Tibial artery (tissue), 4 donors: ENCODE measurements around the gene SMURF1.

Experiments
- DNase-seq, 2 donors: peaks; one replicate each; pipeline ENCODE4 v3.0.0-alpha.2; 2019
- H3K27ac ChIP-seq, 2 donors: fragments of 200-600 bp; sonication (generic) in 1 of 2; 1 replicate in 1 of 2; 2 replicates in 1 of 2; pipeline ENCODE4 v1.5.1; 2018 to 2019; ENCODE audit warnings: mild to moderate bottlenecking in 1 of 2
- H3K27me3 ChIP-seq, 2 donors: fragments of 200-600 bp; sonication (generic) in 1 of 2; one replicate each; pipeline versions ENCODE4 v1.5.1 to v1.6.0; 2016 to 2019
- H3K36me3 ChIP-seq, 3 donors: fragments of 200-600 bp; sonication (generic) in 2 of 3; one replicate each; pipeline ENCODE4 v1.5.1; 2016 to 2019; ENCODE audit warnings: mild to moderate bottlenecking in 2 of 3
- H3K4me1 ChIP-seq, 4 donors: fragments of 200-600 bp; sonication (generic) in 2 of 4; 1 replicate in 3 of 4; 2 replicates in 1 of 4; pipeline ENCODE4 v1.5.1; 2016 to 2019
- H3K4me3 ChIP-seq, 2 donors: fragments of 200-600 bp; sonication (generic) in 1 of 2; 1 replicate in 1 of 2; 2 replicates in 1 of 2; pipeline ENCODE4 v1.5.1; 2018 to 2019; ENCODE audit warnings: mild to moderate bottlenecking in 2 of 2
- H3K9me3 ChIP-seq, 3 donors: fragments of 200-600 bp; sonication (generic) in 1 of 3; one replicate each; pipeline ENCODE4 v1.5.1; 2016 to 2019
- intact Hi-C: fragments of 100-400 bp; cut with DNase I; formaldehyde crosslinking; loops from one replicate; pipeline ENCODE4 v1.15.0; 2023; ENCODE audit warnings: low total_unique reads
- TF ChIP-seq, protein P1 (sequence below), 2 experiments: fragments of 200-600 bp in 1 of 2; fragments of 450-650 bp in 1 of 2; IDR thresholded peaks; one replicate each; pipeline ENCODE4 v1.5.1; 2017 to 2019; ENCODE audit warnings: antibody characterized with exemption in 2 of 2, mild to moderate bottlenecking in 1 of 2, moderate library complexity in 1 of 2

Gene SMURF1

DNA sequence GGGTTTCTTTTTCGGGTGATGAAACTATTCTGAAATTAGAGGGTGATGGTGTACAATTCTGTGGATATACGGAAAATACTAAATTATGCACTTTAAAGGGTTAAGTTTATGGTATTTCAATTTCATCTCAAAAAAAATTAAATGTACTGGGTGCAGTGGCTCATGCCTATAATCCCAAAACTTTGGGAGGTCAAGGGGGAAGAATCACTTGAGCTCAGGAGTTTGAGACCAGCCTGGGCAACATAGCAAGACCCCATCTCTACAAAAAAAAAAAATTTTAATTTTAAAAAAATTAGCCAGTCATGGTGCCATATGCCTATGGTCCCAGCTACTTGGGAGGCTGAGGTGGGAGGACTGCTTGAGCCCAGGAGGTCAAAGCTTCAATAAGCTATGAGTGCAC, 57.0 kb downstream of the SMURF1 start:
- Histone ChIP-seq H3K36me3 (peaks cover 0 to 13% (median 0%) of the 10 kb centered on the region in 3 donors), H3K4me1 (peaks cover 0 to 67% (median 14%) of the 10 kb centered on the region in 4 donors), H3K27me3 (no peaks in the 10 kb centered on the region), H3K9me3 (no peaks in the 10 kb centered on the region), H3K27ac (no peak overlapping the region), H3K4me3 (no peak overlapping the region)
- intact Hi-C loops, result no loop called here
- DNase-seq, result no peak
- TF ChIP-seq, protein P1, sequence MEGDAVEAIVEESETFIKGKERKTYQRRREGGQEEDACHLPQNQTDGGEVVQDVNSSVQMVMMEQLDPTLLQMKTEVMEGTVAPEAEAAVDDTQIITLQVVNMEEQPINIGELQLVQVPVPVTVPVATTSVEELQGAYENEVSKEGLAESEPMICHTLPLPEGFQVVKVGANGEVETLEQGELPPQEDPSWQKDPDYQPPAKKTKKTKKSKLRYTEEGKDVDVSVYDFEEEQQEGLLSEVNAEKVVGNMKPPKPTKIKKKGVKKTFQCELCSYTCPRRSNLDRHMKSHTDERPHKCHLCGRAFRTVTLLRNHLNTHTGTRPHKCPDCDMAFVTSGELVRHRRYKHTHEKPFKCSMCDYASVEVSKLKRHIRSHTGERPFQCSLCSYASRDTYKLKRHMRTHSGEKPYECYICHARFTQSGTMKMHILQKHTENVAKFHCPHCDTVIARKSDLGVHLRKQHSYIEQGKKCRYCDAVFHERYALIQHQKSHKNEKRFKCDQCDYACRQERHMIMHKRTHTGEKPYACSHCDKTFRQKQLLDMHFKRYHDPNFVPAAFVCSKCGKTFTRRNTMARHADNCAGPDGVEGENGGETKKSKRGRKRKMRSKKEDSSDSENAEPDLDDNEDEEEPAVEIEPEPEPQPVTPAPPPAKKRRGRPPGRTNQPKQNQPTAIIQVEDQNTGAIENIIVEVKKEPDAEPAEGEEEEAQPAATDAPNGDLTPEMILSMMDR (IDR thresholded peaks at IDR 0.05), result no peak

DNA sequence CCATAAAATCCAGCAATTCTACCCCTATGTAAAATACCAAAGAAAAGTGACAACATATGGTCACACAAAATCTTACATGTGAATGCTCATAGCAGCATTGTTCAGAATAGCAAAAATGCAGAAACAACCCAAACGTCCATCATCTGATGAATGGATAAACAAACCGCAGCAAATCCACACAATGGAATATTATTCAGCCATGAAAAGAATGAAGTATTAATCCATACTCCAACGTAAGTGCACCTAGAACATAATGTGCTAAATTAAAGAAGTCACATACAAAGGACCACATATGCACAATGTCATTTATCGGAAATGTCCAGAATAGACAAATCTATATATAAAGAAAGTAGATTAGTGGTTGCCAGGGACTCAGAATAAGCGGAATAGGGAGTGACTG, 57.4 kb downstream of the SMURF1 start:
- Histone ChIP-seq H3K4me1 (peaks cover 0 to 67% (median 15%) of the 10 kb centered on the region in 4 donors), H3K9me3 (no peaks in the 10 kb centered on the region), H3K27me3 (no peaks in the 10 kb centered on the region), H3K4me3 (no peak overlapping the region), H3K27ac (no peak overlapping the region), H3K36me3 (peaks cover 0 to 13% (median 0%) of the 10 kb centered on the region in 3 donors)
- no peak for DNase-seq
- intact Hi-C loops, result no loop called here
- TF ChIP-seq, protein P1 (IDR thresholded peaks at IDR 0.05), result no peak

DNA sequence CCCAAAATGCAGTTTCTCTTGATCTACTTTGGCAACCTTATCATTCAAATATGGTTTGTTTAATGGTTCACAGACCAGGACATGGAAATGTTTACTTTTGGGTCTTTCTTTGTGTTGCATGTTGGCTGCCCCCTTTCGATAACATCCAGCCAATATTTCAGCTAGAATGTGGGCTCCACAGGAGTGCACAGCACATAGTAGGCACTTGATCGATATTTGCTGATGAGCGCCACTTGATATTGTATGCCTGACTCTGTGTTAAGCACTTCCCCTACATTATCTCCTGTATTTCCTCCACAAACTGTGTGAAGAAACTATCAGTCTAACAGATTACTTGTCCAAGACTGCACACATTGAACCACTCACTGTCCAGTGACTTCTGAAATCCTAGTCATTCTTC, 60.2 kb downstream of the SMURF1 start:
- Histone ChIP-seq H3K4me3 (no peak overlapping the region), H3K27ac (peak overlapping the region; percentile 18 to 39), H3K9me3 (no peaks in the 10 kb centered on the region), H3K27me3 (no peaks in the 10 kb centered on the region), H3K4me1 (peaks cover 0 to 67% (median 23%) of the 10 kb centered on the region in 4 donors), H3K36me3 (peaks cover 0 to 13% (median 0%) of the 10 kb centered on the region in 3 donors)
- intact Hi-C loops, result no loop called here
- no peak for DNase-seq
- TF ChIP-seq, protein P1 (IDR thresholded peaks at IDR 0.05), result no peak

DNA sequence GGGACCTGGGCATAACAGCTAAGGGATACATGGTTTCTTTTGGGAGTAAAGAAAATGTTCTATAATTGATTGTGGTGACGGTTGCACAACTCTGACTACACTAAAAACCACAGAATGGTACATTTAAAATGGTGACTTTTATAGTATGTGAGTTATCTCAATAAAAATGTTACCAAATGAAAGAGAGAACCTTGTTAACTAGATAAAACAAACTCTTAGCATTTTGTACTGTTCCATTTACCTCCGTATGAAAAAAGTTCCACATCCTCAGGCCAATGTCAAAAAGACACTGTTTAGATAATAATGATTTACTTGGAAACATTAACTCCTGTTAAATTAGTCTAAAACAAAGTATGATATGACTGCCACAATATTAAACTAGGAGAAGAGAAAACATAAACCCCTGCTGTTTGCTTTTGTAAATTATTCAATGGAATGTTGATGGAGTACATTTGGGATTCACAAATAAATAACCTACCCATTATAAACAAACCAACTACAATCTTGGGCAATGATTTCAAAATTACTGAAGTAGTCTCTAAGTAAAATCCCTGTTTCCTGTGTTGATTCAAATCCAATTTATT, 60.7 kb downstream of the SMURF1 start:
- H3K4me3 ChIP-seq, result no peak overlapping the region
- intact Hi-C loops, result no loop called here
- DNase-seq, result no peak
- peaks cover 0 to 67% (median 27%) of the 10 kb centered on the region in 4 donors for H3K4me1 ChIP-seq
- H3K36me3 ChIP-seq, result peaks cover 0 to 13% (median 0%) of the 10 kb centered on the region in 3 donors
- H3K27ac ChIP-seq, result peak overlapping the region; percentile 18 to 39
- H3K9me3 ChIP-seq, result no peaks in the 10 kb centered on the region
- H3K27me3 ChIP-seq, result no peaks in the 10 kb centered on the region
- TF ChIP-seq, protein P1 (IDR thresholded peaks at IDR 0.05), result no peak

DNA sequence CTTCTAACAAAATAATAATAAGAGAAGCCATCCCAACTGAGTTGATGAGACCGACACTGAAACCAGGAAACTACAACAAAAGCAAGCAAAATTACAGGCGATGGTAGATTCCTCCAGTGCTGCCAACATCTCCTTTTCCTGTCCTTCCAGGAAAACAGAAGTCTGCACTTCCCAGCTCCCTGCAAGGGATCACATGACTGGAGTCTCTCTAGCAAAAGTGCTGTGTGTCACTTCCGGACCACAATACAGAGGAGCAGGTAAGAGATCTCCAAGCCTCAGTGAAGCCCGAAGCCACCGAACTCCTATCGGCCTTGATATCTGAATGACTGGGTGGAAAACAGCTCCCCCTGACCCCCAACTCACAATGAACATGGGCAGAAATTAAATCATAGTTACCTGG, 63.2 kb downstream of the SMURF1 start:
- intact Hi-C loops, result no loop called here
- Histone ChIP-seq H3K4me3 (no peak overlapping the region), H3K27ac (peak overlapping the region; percentile 8 to 26), H3K9me3 (no peaks in the 10 kb centered on the region), H3K4me1 (peaks cover 0 to 70% (median 28%) of the 10 kb centered on the region in 4 donors), H3K36me3 (no peaks in the 10 kb centered on the region), H3K27me3 (no peaks in the 10 kb centered on the region)
- no peak for DNase-seq
- TF ChIP-seq, protein P1 (IDR thresholded peaks at IDR 0.05), result no peak
